ENCODE data around the gene BAHCC1.

The BAHCC1 gene

GRCh38 chr17:81370294-81370693 lies 25.0 kb upstream of the BAHCC1 start:
- Histone ChIP-seq H3K4me3 (ENCODE audit: low read length) (no peak overlapping the region), H3K36me3 (ENCODE audit: control insufficient read depth, insufficient read depth, low read length, severe bottlenecking) (no peaks in the 10 kb centered on the region), H3K9ac (ENCODE audit: low read length) (no peak overlapping the region), H3K27me3 (replicated peaks; ENCODE audit: control insufficient read depth, insufficient read depth, low read length) (peaks cover 7% of the 10 kb centered on the region), H3K9me3 (ENCODE audit: control insufficient read depth, low read length) (peaks cover 4% of the 10 kb centered on the region), H3K4me1 (ENCODE audit: control insufficient read depth, insufficient read depth, low read length) (peaks cover 12% of the 10 kb centered on the region)
- DNase-seq (ENCODE audit: low read depth) = no peak

GRCh38 chr17:81371910-81372760 lies 23.1 kb upstream of the BAHCC1 start:
- Histone ChIP-seq H3K4me3 (ENCODE audit: low read length) (no peak overlapping the region), H3K4me1 (ENCODE audit: control insufficient read depth, insufficient read depth, low read length) (peaks cover 9% of the 10 kb centered on the region), H3K27me3 (replicated peaks; ENCODE audit: control insufficient read depth, insufficient read depth, low read length) (peaks cover 2% of the 10 kb centered on the region), H3K9me3 (ENCODE audit: control insufficient read depth, low read length) (peaks cover 4% of the 10 kb centered on the region), H3K36me3 (ENCODE audit: control insufficient read depth, insufficient read depth, low read length, severe bottlenecking) (no peaks in the 10 kb centered on the region), H3K9ac (ENCODE audit: low read length) (no peak overlapping the region)
- peak; percentile 72 for DNase-seq (ENCODE audit: low read depth)

GRCh38 chr17:81373536-81374160 lies 21.6 kb upstream of the BAHCC1 start:
- H3K4me1 ChIP-seq (ENCODE audit: control insufficient read depth, insufficient read depth, low read length) = peaks cover 9% of the 10 kb centered on the region
- H3K4me3 ChIP-seq (ENCODE audit: low read length) = no peak overlapping the region
- H3K27me3 ChIP-seq (replicated peaks; ENCODE audit: control insufficient read depth, insufficient read depth, low read length) = peaks cover under 1% of the 10 kb centered on the region
- no peak overlapping the region for H3K9ac ChIP-seq (ENCODE audit: low read length)
- H3K9me3 ChIP-seq (ENCODE audit: control insufficient read depth, low read length) = peaks cover 4% of the 10 kb centered on the region
- no peaks in the 10 kb centered on the region for H3K36me3 ChIP-seq (ENCODE audit: control insufficient read depth, insufficient read depth, low read length, severe bottlenecking)
- no peak for DNase-seq (ENCODE audit: low read depth)

- Histone ChIP-seq H3K4me3 (ENCODE audit: low read length) (no peak overlapping the region), H3K4me1 (ENCODE audit: control insufficient read depth, insufficient read depth, low read length) (peaks cover 9% of the 10 kb centered on the region), H3K9ac (ENCODE audit: low read length) (no peak overlapping the region), H3K27me3 (replicated peaks; ENCODE audit: control insufficient read depth, insufficient read depth, low read length) (no peaks in the 10 kb centered on the region), H3K9me3 (ENCODE audit: control insufficient read depth, low read length) (peaks cover 4% of the 10 kb centered on the region), H3K36me3 (ENCODE audit: control insufficient read depth, insufficient read depth, low read length, severe bottlenecking) (no peaks in the 10 kb centered on the region)
- DNase-seq (ENCODE audit: low read depth) = no peak
These were observed 20.4 kb upstream of the BAHCC1 start for GRCh38 chr17:81374890-81375289.

- Histone ChIP-seq H3K4me3 (ENCODE audit: low read length) (no peak overlapping the region), H3K4me1 (ENCODE audit: control insufficient read depth, insufficient read depth, low read length) (peaks cover 7% of the 10 kb centered on the region), H3K9me3 (ENCODE audit: control insufficient read depth, low read length) (peaks cover 4% of the 10 kb centered on the region), H3K9ac (ENCODE audit: low read length) (no peak overlapping the region), H3K36me3 (ENCODE audit: control insufficient read depth, insufficient read depth, low read length, severe bottlenecking) (no peaks in the 10 kb centered on the region), H3K27me3 (replicated peaks; ENCODE audit: control insufficient read depth, insufficient read depth, low read length) (no peaks in the 10 kb centered on the region)
- DNase-seq (ENCODE audit: low read depth) = no peak
These were observed 18.1 kb upstream of the BAHCC1 start for GRCh38 chr17:81376946-81377714.

DNA sequence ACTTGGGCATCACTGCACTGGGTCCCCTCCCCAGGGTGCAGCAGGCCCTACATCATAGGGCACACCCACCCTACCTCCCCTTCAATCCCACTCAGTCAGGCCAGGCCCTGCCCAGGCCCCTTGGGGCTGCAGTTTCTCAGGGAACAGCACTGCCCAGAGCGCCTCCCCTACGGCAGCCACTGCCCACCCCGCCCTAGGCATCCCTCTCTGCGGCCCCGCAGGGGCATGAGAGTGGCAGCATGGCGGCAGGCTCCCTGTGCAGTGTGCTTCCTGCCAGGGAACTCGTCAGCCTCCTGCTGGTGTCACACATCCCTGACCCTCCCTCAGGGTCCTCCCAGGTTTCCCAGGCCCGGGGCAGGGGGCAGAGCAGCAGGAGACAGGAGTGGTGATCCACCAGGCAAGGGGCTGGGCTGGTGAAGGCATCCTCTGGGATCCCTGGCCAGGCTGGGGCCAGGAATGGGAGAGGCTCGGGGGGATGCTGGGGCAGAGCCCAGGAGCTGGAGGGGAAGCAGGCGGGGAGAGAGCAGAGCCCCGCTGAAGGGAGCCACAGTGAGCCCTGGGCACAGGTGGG lies 16.2 kb upstream of the BAHCC1 start:
- Histone ChIP-seq H3K9me3 (ENCODE audit: control insufficient read depth, low read length) (peaks cover 4% of the 10 kb centered on the region), H3K27me3 (replicated peaks; ENCODE audit: control insufficient read depth, insufficient read depth, low read length) (no peaks in the 10 kb centered on the region), H3K4me3 (ENCODE audit: low read length) (no peak overlapping the region), H3K36me3 (ENCODE audit: control insufficient read depth, insufficient read depth, low read length, severe bottlenecking) (no peaks in the 10 kb centered on the region), H3K4me1 (ENCODE audit: control insufficient read depth, insufficient read depth, low read length) (no peaks in the 10 kb centered on the region), H3K9ac (ENCODE audit: low read length) (no peak overlapping the region)
- no peak for DNase-seq (ENCODE audit: low read depth)

DNA sequence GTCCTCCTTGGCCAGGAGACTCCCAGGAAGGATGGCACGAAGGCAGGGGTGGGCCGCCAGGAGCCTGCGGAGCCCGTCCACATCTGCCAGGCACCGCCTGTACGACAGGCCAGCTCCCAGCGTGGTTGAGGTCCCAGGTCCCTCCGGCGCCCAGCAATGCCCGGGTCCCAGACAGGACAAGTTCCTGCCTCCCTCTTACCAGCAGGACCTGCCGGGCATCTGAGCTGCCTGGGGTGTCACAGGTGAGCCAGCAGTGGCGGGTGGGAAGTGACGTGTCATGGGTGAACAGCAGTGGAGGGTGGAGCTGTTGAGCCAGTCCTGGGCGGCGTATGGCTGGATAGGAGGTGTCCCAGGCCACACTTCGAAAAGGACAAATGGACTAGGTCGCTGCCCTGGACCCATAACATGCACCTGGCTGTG lies 15.7 kb upstream of the BAHCC1 start:
- H3K9ac ChIP-seq (ENCODE audit: low read length) = no peak overlapping the region
- H3K4me1 ChIP-seq (ENCODE audit: control insufficient read depth, insufficient read depth, low read length) = no peaks in the 10 kb centered on the region
- DNase-seq (ENCODE audit: low read depth) = no peak
- H3K9me3 ChIP-seq (ENCODE audit: control insufficient read depth, low read length) = peaks cover 4% of the 10 kb centered on the region
- H3K4me3 ChIP-seq (ENCODE audit: low read length) = no peak overlapping the region
- no peaks in the 10 kb centered on the region for H3K36me3 ChIP-seq (ENCODE audit: control insufficient read depth, insufficient read depth, low read length, severe bottlenecking)
- H3K27me3 ChIP-seq (replicated peaks; ENCODE audit: control insufficient read depth, insufficient read depth, low read length) = no peaks in the 10 kb centered on the region

DNA sequence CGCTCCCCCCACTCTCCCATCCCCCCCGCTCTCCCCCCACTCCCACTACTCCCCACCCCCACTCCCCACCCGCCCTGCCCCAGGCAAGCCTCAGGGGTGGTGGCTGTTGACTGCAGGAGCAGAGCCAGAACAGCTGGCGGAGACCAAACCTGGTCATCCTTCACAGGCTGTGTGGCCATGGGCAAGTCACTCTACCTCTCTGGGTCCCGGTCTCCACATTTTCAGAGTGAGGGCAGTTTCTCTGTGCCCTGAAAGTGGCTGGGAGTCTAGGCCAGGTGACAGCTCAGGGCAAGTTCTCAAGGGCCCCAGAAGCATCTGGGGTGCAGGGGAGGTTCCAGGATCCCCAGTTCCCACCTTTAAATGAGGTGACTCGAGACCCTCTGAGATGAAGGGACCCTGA lies 15.1 kb upstream of the BAHCC1 start:
- H3K27me3 ChIP-seq (replicated peaks; ENCODE audit: control insufficient read depth, insufficient read depth, low read length) = no peaks in the 10 kb centered on the region
- H3K4me3 ChIP-seq (ENCODE audit: low read length) = no peak overlapping the region
- no peaks in the 10 kb centered on the region for H3K4me1 ChIP-seq (ENCODE audit: control insufficient read depth, insufficient read depth, low read length)
- no peaks in the 10 kb centered on the region for H3K9me3 ChIP-seq (ENCODE audit: control insufficient read depth, low read length)
- H3K9ac ChIP-seq (ENCODE audit: low read length) = no peak overlapping the region
- DNase-seq (ENCODE audit: low read depth) = no peak
- H3K36me3 ChIP-seq (ENCODE audit: control insufficient read depth, insufficient read depth, low read length, severe bottlenecking) = no peaks in the 10 kb centered on the region

- Histone ChIP-seq H3K9ac (ENCODE audit: low read length) (no peak overlapping the region), H3K27me3 (replicated peaks; ENCODE audit: control insufficient read depth, insufficient read depth, low read length) (no peaks in the 10 kb centered on the region), H3K36me3 (ENCODE audit: control insufficient read depth, insufficient read depth, low read length, severe bottlenecking) (no peaks in the 10 kb centered on the region), H3K9me3 (ENCODE audit: control insufficient read depth, low read length) (no peaks in the 10 kb centered on the region), H3K4me3 (ENCODE audit: low read length) (no peak overlapping the region), H3K4me1 (ENCODE audit: control insufficient read depth, insufficient read depth, low read length) (peaks cover 2% of the 10 kb centered on the region)
- DNase-seq (ENCODE audit: low read depth) = no peak
These were observed 14.4 kb upstream of the BAHCC1 start for GRCh38 chr17:81380666-81381518.

GRCh38 chr17:81381632-81382577 lies 13.4 kb upstream of the BAHCC1 start:
- Histone ChIP-seq H3K27me3 (replicated peaks; ENCODE audit: control insufficient read depth, insufficient read depth, low read length) (no peaks in the 10 kb centered on the region), H3K4me1 (ENCODE audit: control insufficient read depth, insufficient read depth, low read length) (peaks cover 9% of the 10 kb centered on the region), H3K36me3 (ENCODE audit: control insufficient read depth, insufficient read depth, low read length, severe bottlenecking) (no peaks in the 10 kb centered on the region), H3K9ac (ENCODE audit: low read length) (no peak overlapping the region), H3K4me3 (ENCODE audit: low read length) (no peak overlapping the region), H3K9me3 (ENCODE audit: control insufficient read depth, low read length) (no peaks in the 10 kb centered on the region)
- DNase-seq (ENCODE audit: low read depth) = no peak

Data from adipocyte (in vitro differentiated cells).